Body of pancreas (tissue), 4 donors: ENCODE data around the gene MAEA. TPM values are rescaled to one million over a fixed set of nuclear protein-coding genes. Genes with fewer than 3 reads are reported as not detected.

Experiments
- ATAC-seq: fragments of 150-250 bp; one replicate; pipeline ENCODE4 v1.9.1; 2016
- DNase-seq, 4 donors: peaks; one replicate each; pipeline ENCODE4 v3.0.0-alpha.2; 2019
- H3K27ac ChIP-seq, 4 donors: fragments of 200-600 bp; sonication (generic); 1 replicate in 3 of 4; 2 replicates in 1 of 4; pipeline versions ENCODE4 v1.5.1 to v1.6.1; 2016 to 2019; ENCODE audit warnings: mild to moderate bottlenecking in 1 of 4, mixed read lengths in 1 of 4, moderate library complexity in 1 of 4
- H3K27me3 ChIP-seq, 2 donors: fragments of 200-600 bp; sonication (generic); one replicate each; pipeline ENCODE4 v1.6.0; 2016; ENCODE audit warnings: mild to moderate bottlenecking in 1 of 2
- H3K36me3 ChIP-seq, 2 donors: fragments of 200-600 bp; sonication (generic); replicated peaks in 1 of 2; 2 replicates each; pipeline ENCODE4 v1.5.1; 2016; ENCODE audit warnings: low read depth in 2 of 2; ENCODE audit not compliant: insufficient read depth in 1 of 2
- H3K4me1 ChIP-seq: fragments of 200-600 bp; sonication (generic); one replicate; pipeline ENCODE4 v1.6.0; 2016
- H3K4me3 ChIP-seq, 2 donors: fragments of 200-600 bp; sonication (generic); 1 replicate in 1 of 2; 2 replicates in 1 of 2; pipeline ENCODE4 v1.5.1; 2016 to 2019
- H3K9me3 ChIP-seq, 3 donors: fragments of 200-600 bp; sonication (generic); 1 replicate in 2 of 3; 2 replicates in 1 of 3; pipeline ENCODE4 v1.5.1; 2016
- CTCF ChIP-seq, 7 experiments: fragments of 450-650 bp in 4 of 7; fragments of 200-600 bp in 3 of 7; sonication (generic) in 3 of 7; IDR thresholded peaks; one replicate each; pipeline ENCODE4 v1.5.1; 2016 to 2019; ENCODE audit warnings: antibody characterized with exemption in 7 of 7
- POLR2A ChIP-seq, 3 donors: fragments of 450-650 bp; IDR thresholded peaks; one replicate each; pipeline ENCODE4 v1.6.1; 2016; ENCODE audit warnings: antibody characterized with exemption in 3 of 3, mild to moderate bottlenecking in 2 of 3
- WGBS, 2 donors: methylation state at CpG; one replicate each; pipeline ENCODE4 v1.1.5; 2017; 5-methylcytosine and 5-hydroxymethylcytosine counted together
- intact Hi-C: fragments of 100-400 bp; cut with DNase I; formaldehyde crosslinking; loops from one replicate; pipeline ENCODE4 v1.15.1; 2023
- total RNA-seq, 2 donors: library from RNA; depleted of rRNA; stranded (reverse); fragments of >200 nt; gene quantifications; one replicate each; pipeline ENCODE4 v1.1.0, GENCODE V29; 2016

Gene MAEA
- total RNA-seq, 2 donors from 2014 or later = 68.7 to 88.0 TPM

GRCh38 chr4:1354136-1354982, 64.7 kb downstream of the MAEA start:
- Histone ChIP-seq H3K27ac (no peak overlapping the region), H3K9me3 (no peaks in the 10 kb centered on the region), H3K27me3 (no peaks in the 10 kb centered on the region), H3K36me3 (peaks cover 0 to 10% of the 10 kb centered on the region in 2 donors), H3K4me3 (no peak overlapping the region), H3K4me1 (peaks cover 8% of the 10 kb centered on the region)
- ATAC-seq (no peak), DNase-seq (no peak)
- TF ChIP-seq POLR2A (IDR thresholded peaks at IDR 0.05) (no peak), CTCF (IDR thresholded peaks at IDR 0.05) (no peak)
- 88 to 96% methylated on average over 18 to 33 of the region's 36 CpGs for WGBS, 2 donors
- intact Hi-C loops = loop anchor here (5.0 to 10.0 kb wide), 2 partner anchors 270 to 368 kb away; partner anchors contain the start of genes TACC3 and TMEM129

DNA sequence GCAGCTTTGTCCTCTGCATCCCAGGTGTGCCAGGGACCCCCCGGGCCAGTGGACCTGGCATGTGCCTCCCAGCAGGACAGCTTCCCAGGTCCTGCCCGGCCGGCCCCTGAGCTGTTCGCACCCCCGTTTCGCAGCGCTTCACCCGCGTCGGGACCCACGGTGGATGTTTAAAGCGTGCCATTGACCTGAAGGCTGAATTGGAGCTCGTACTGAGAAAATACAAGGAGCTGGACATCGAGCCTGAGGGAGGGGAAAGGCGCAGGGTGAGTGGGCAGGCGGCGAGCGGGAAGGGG, 65.2 kb downstream of the MAEA start:
- TF ChIP-seq CTCF (IDR thresholded peaks at IDR 0.05) (no peak), POLR2A (IDR thresholded peaks at IDR 0.05) (no peak)
- no peak overlapping the region for H3K4me3 ChIP-seq

DNA sequence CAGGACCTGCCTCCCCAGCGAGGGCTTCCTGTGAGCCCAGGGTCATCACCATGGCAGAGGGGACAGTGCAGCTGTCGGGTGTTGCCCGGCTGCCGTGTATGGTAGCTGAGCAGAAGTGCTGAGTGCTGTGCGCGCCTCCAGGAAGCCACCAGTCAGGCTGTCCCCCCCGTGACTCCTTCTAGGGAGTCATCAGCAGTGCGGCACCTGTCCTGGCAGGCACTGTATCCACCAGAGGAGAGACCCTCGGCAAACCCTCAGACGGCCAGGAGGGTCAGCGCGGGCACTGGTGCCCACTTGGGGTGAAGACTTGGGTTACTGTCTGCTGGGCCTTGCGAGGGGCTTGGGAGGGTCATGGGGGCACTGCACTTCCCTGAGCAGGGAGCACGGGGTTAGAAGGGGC, 65.7 kb downstream of the MAEA start:
- H3K27me3 ChIP-seq = no peaks in the 10 kb centered on the region
- peaks cover 8% of the 10 kb centered on the region for H3K4me1 ChIP-seq
- peaks cover 0 to 7% of the 10 kb centered on the region in 2 donors for H3K36me3 ChIP-seq
- H3K4me3 ChIP-seq = no peak overlapping the region
- no peak for DNase-seq
- WGBS, 2 donors = 90% methylated on average over 2 to 10 of the region's 14 CpGs
- TF ChIP-seq CTCF (IDR thresholded peaks at IDR 0.05) (no peak), POLR2A (IDR thresholded peaks at IDR 0.05) (no peak)
- H3K9me3 ChIP-seq = no peaks in the 10 kb centered on the region
- ATAC-seq = no peak
- H3K27ac ChIP-seq = no peak overlapping the region
- intact Hi-C loops = loop anchor here (5.0 to 10.0 kb wide), 2 partner anchors 157 to 269 kb away; no protein-coding TSS in a partner anchor

More for the DNA sequence above, 65.2 kb downstream of the MAEA start:
- no peak for ATAC-seq
- Histone ChIP-seq H3K9me3 (no peaks in the 10 kb centered on the region), H3K27ac (no peak overlapping the region), H3K27me3 (no peaks in the 10 kb centered on the region), H3K36me3 (peaks cover 0 to 7% of the 10 kb centered on the region in 2 donors), H3K4me1 (peaks cover 8% of the 10 kb centered on the region)
- intact Hi-C loops = loop anchor here (5.0 to 10.0 kb wide), 3 partner anchors 157 to 367 kb away; partner anchors contain the start of genes TACC3 and TMEM129
- no peak for DNase-seq
- 91 to 96% methylated on average over 17 to 18 of the region's 18 CpGs for WGBS, 2 donors

DNA sequence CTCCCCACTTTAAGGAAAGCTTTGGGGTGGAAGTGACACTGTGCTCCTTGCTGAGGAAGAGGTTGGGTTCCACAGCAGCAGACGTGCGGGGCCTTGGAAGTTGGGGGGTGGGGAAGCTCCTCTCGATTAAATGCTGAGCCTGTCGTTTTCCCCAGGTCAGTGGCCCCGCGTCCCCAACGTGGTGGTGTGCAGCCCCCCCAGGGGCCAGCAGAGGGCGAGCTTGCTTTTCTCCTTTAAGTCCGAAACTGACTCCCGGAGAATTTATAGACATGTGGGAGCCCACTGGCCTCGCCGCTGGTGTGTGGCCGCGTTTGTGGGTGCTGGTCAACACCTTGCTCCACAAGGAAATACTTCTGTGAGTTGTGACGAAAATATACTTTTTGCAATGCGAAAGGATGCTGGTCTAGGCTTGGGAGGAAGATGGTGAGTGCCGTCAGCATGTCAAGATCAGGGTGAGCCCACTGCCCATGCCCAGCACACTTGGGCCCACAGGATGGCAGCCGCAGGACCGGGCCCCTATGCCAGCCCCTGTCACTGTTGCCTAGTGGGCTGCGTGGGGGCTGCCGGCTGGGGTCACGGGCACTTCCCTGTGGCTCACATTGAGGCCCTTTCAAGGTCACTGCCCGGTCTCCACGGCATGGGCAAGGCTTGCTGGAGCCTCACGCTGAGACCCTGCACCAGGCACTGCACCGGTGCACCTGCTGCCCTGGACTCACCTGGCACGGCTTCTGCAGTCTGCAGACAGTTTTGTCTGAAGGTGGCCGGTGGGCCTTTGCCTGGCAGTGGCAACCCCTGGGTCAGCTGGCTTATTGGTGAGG, 66.7 kb downstream of the MAEA start:
- Histone ChIP-seq H3K36me3 (peaks cover 0 to 7% of the 10 kb centered on the region in 2 donors), H3K27ac (no peak overlapping the region), H3K4me1 (peaks cover 8% of the 10 kb centered on the region), H3K9me3 (no peaks in the 10 kb centered on the region), H3K4me3 (no peak overlapping the region), H3K27me3 (no peaks in the 10 kb centered on the region)
- WGBS, 2 donors = 40 to 60% methylated on average over 16 to 28 of the region's 28 CpGs
- intact Hi-C loops = loop anchor here (5.0 to 10.0 kb wide), 2 partner anchors 156 to 268 kb away; no protein-coding TSS in a partner anchor
- DNase-seq = peak; percentile 60 to 75 (median 64)
- no peak for ATAC-seq
- no peak for TF ChIP-seq POLR2A (IDR thresholded peaks at IDR 0.05)
- TF ChIP-seq CTCF (IDR thresholded peaks at IDR 0.05) = peak; percentile 62 to 79 (median 68)
